ENCODE data around the gene CBR1.

The CBR1 gene

GRCh38 chr21:36069713-36070583 is at the start of gene CBR1:
Gene CBR1 (plus strand): TSS chr21:36070024. CDS start chr21:36070116, 92 bp downstream.
- DNase-seq (ENCODE audit: low spot score): peak; percentile 83

- no peak for DNase-seq (ENCODE audit: low spot score)
Observed at GRCh38 chr21:36021251-36021837, 48.5 kb upstream of the CBR1 start.

- no peak for DNase-seq (ENCODE audit: low spot score)
Observed at GRCh38 chr21:36022427-36023091, 47.3 kb upstream of the CBR1 start.

GRCh38 chr21:36023092-36023480 is 46.7 kb upstream of the CBR1 start:
- no peak for DNase-seq (ENCODE audit: low spot score)

GRCh38 chr21:36024782-36025181 is 45.0 kb upstream of the CBR1 start:
- DNase-seq (ENCODE audit: low spot score): no peak

- DNase-seq (ENCODE audit: low spot score): no peak
Observed at GRCh38 chr21:36027347-36027746, 42.5 kb upstream of the CBR1 start.

- peak; percentile 77 for DNase-seq (ENCODE audit: low spot score)
Observed at GRCh38 chr21:36028127-36029069, 41.4 kb upstream of the CBR1 start.

GRCh38 chr21:36029309-36029708 is 40.5 kb upstream of the CBR1 start:
- no peak for DNase-seq (ENCODE audit: low spot score)

GRCh38 chr21:36030581-36031189 is 39.1 kb upstream of the CBR1 start:
- no peak for DNase-seq (ENCODE audit: low spot score)

GRCh38 chr21:36032647-36033406 is 37.0 kb upstream of the CBR1 start:
- no peak for DNase-seq (ENCODE audit: low spot score)

GRCh38 chr21:36034211-36034913 is 35.5 kb upstream of the CBR1 start:
- no peak for DNase-seq (ENCODE audit: low spot score)

GRCh38 chr21:36035381-36035791 is 34.4 kb upstream of the CBR1 start:
- no peak for DNase-seq (ENCODE audit: low spot score)

GRCh38 chr21:36038701-36039497 is 30.9 kb upstream of the CBR1 start:
- DNase-seq (ENCODE audit: low spot score): no peak

GRCh38 chr21:36039861-36040260 is 30.0 kb upstream of the CBR1 start:
- no peak for DNase-seq (ENCODE audit: low spot score)

GRCh38 chr21:36040389-36040788 is 29.4 kb upstream of the CBR1 start:
- no peak for DNase-seq (ENCODE audit: low spot score)

GRCh38 chr21:36041910-36042309 is 27.9 kb upstream of the CBR1 start:
- DNase-seq (ENCODE audit: low spot score): no peak

- no peak for DNase-seq (ENCODE audit: low spot score)
Observed at GRCh38 chr21:36044056-36044455, 25.8 kb upstream of the CBR1 start.

- DNase-seq (ENCODE audit: low spot score): no peak
Observed at GRCh38 chr21:36045993-36046392, 23.8 kb upstream of the CBR1 start.

GRCh38 chr21:36047139-36047538 is 22.7 kb upstream of the CBR1 start:
- DNase-seq (ENCODE audit: low spot score): no peak

Data from NAMALWA (cell line).